ENCODE measurements around the gene DDX47.

- TF ChIP-seq, protein P1, sequence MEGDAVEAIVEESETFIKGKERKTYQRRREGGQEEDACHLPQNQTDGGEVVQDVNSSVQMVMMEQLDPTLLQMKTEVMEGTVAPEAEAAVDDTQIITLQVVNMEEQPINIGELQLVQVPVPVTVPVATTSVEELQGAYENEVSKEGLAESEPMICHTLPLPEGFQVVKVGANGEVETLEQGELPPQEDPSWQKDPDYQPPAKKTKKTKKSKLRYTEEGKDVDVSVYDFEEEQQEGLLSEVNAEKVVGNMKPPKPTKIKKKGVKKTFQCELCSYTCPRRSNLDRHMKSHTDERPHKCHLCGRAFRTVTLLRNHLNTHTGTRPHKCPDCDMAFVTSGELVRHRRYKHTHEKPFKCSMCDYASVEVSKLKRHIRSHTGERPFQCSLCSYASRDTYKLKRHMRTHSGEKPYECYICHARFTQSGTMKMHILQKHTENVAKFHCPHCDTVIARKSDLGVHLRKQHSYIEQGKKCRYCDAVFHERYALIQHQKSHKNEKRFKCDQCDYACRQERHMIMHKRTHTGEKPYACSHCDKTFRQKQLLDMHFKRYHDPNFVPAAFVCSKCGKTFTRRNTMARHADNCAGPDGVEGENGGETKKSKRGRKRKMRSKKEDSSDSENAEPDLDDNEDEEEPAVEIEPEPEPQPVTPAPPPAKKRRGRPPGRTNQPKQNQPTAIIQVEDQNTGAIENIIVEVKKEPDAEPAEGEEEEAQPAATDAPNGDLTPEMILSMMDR (IDR thresholded peaks at IDR 0.05) = peak in 1 of 4 experiments; percentile 9
- TF ChIP-seq EP300 (IDR thresholded peaks at IDR 0.05) = no peak
These were observed 36.1 kb upstream of the DDX47 start for GRCh38 chr12:12777092-12777491.
